Ovary (tissue), 10 donors: Measurements from ENCODE around the gene RASGRP1. TPM values are rescaled to one million over a fixed set of nuclear protein-coding genes. Genes with fewer than 3 reads are reported as not detected.

Source experiments
- DNase-seq, 5 donors: peaks; one replicate each; pipeline ENCODE4 v3.0.0-alpha.2; 2019 to 2020
- H3K27ac ChIP-seq, 2 donors: fragments of 200-600 bp; one replicate each; pipeline versions ENCODE4 v1.5.1 to v1.8.0; 2019 to 2022
- H3K27me3 ChIP-seq: fragments of 200-600 bp; one replicate; pipeline ENCODE4 v1.8.0; 2022
- H3K36me3 ChIP-seq: fragments of 200-600 bp; sonication (generic); one replicate; pipeline ENCODE4 v1.5.1; 2019
- H3K4me1 ChIP-seq: one replicate; pipeline ENCODE4 v1.8.1; 2013; ENCODE audit warnings: mild to moderate bottlenecking, moderate library complexity; ENCODE audit not compliant: insufficient read depth
- H3K4me3 ChIP-seq: fragments of 200-600 bp; sonication (generic); one replicate; pipeline ENCODE4 v1.5.1; 2017
- H3K9me3 ChIP-seq, 2 donors: fragments of 200-600 bp in 1 of 2; sonication (generic) in 1 of 2; one replicate each; pipeline versions ENCODE4 v1.5.1 to v1.8.1; 2013 to 2019; ENCODE audit warnings: mild to moderate bottlenecking in 1 of 2, moderate library complexity in 1 of 2
- EP300 ChIP-seq: sonication (generic); formaldehyde crosslinking; IDR thresholded peaks from one replicate; pipeline ENCODE4 v1.6.1; 2017; ENCODE audit warnings: antibody characterized with exemption
- POLR2A ChIP-seq: fragments of 450-650 bp; IDR thresholded peaks from one replicate; pipeline ENCODE4 v1.6.1; 2017; ENCODE audit warnings: antibody characterized with exemption, mild to moderate bottlenecking, moderate library complexity
- WGBS, 3 donors: extraction: QIAGEN DNeasy Blood & Tissue Kit in 1 of 3; methylation state at CpG; one replicate each; pipeline versions ENCODE4 v1.1.5 to v1.1.7; 2013 to 2017; 5-methylcytosine and 5-hydroxymethylcytosine counted together
- intact Hi-C, 4 donors: fragments of 100-400 bp; cut with DNase I; formaldehyde crosslinking; loops; one replicate each; pipeline versions ENCODE4 v1.11.0 to v1.15.1; 2022 to 2023
- long read RNA-seq, 3 donors: library from polyadenylated mRNA in 2 of 3; unstranded in 2 of 3; transcript quantifications; one replicate each; pipeline ENCODE4 v2.0.0 and lab custom pipeline, GENCODE V29; 2021 to 2026
- polyA plus RNA-seq, 2 donors: library from polyadenylated mRNA; stranded (reverse); fragments of 200-250 nt in 1 of 2; fragments of 350-450 nt in 1 of 2; fragmentation: Illumina TruSeq in 1 of 2; extraction: RNeasy Lipid Tissue Mini Kit (QIAGEN cat#74804) in 1 of 2; gene quantifications; one replicate each; pipeline ENCODE4 v1.2.3, GENCODE V29; 2013 to 2014
- total RNA-seq, 7 donors: library from RNA; depleted of rRNA in 2 of 7; stranded (reverse); fragments of >200 nt in 2 of 7; fragmentation: NEBNext Ultra II Directional in 3 of 7; extraction: Animal tissue kit (Norgen Biotek cat#: 25700) in 3 of 7; gene quantifications; one replicate each; pipeline versions ENCODE4 v1.1.0 to v1.2.4, GENCODE V29; 2016 to 2023
- TF ChIP-seq, protein P1 (sequence below), 3 donors: fragments of 450-650 bp in 2 of 3; fragments of 200-600 bp in 1 of 3; IDR thresholded peaks; one replicate each; pipeline versions ENCODE4 v1.5.1 to v1.8.0; 2016 to 2022; ENCODE audit warnings: antibody characterized with exemption in 3 of 3, mild to moderate bottlenecking in 1 of 3
- donor health status: DM: no; HTN: no; CAD: no; lungs with moderate emphysema.
- donor health status: DM: no; HTN: no; CAD: no.
- donor health status: Bipolar disorder and iron deficiency.
- donor health status: DM: yes; HTN: yes; CAD: no.
- donor health status: DM: no; HTN: no; CAD: no.
- donor health status: DM: yes; HTN: yes; CAD: no.

RASGRP1 gene
- 10 to 100 TPM in 1 of 7 donors, 1 to 10 TPM in 3, under 1 TPM in 3; 0.28 to 15.5 (median 1.0) TPM for total RNA-seq
- polyA plus RNA-seq, result 1 to 10 TPM in 1 of 2 donors, under 1 TPM in 1; 0.13 to 1.1 TPM
- long read RNA-seq, donor 1, result 0 reads
- long read RNA-seq, donor 2, full-length matches to known transcripts, result 1 of 1 reads
- long read RNA-seq, donor 2, partial matches to known transcripts, result 0 of 1 reads
- long read RNA-seq, donor 2, other reads (novel, unspliced or antisense), result 0 of 1 reads
- long read RNA-seq, donor 3, full-length matches to known transcripts, result 3 of 14 reads
- long read RNA-seq, donor 3, partial matches to known transcripts, result 1 of 14 reads
- long read RNA-seq, donor 3, other reads (novel, unspliced or antisense), result 10 of 14 reads

DNA sequence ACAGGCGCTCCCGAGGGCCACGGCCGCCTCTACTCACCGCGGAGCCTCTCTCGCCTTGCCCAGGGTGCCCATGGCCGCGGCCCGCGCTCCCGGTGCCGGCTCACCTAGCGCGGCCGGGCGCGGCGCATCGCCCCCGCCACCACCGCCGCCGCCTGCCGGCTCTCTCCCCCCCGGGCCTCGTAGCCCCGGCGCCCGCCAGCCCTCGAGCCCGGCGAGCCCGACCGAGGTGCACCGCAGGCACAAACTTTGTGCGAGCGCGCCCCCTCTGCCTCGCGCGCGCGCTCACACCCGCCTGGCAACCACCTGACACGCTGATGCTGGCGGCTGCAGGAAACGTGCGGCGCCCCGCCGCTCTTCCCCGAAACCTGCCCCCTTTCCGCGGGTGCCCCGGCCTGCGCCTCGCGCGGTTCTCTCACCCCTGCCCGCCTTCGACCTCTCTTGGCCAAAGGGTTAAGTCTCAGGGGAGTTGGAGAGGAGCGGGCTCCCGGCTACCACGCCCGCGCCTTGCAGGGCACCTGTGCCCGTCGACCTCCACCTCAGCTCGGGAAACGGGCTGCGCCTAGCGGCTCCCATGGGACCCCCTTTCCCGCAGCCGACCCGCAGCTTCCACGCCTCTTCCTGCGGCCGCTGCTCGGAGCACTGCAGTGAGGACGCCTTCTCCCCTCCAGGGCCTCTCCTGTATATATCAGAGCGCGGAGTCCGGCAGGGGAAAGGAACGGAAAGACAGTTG lies at the start of gene RASGRP1:
Gene RASGRP1, minus strand, starts transcription at position 258 of the 730 bp plus-strand sequence. Its CDS starts 186 bp downstream, at position 72.
- Histone ChIP-seq H3K27ac (no peak within 1 kb of the TSS), H3K4me3 (peak within 1 kb of the TSS; percentile 39), H3K9me3 (no peaks in the 10 kb centered on the region), H3K36me3 (no peaks in the 10 kb centered on the region), H3K4me1 (no peaks in the 10 kb centered on the region), H3K27me3 (no peaks in the 10 kb centered on the region)
- intact Hi-C loops, result no loop called here
- 1 to 2% (median 2%) methylated on average over 76 to 85 of the region's 85 CpGs for WGBS, 3 donors
- DNase-seq, result peak in 3 of 5 donors; percentile 8 to 56 (median 39)
- TF ChIP-seq POLR2A (no peak), EP300 (no peak)
- TF ChIP-seq, protein P1, sequence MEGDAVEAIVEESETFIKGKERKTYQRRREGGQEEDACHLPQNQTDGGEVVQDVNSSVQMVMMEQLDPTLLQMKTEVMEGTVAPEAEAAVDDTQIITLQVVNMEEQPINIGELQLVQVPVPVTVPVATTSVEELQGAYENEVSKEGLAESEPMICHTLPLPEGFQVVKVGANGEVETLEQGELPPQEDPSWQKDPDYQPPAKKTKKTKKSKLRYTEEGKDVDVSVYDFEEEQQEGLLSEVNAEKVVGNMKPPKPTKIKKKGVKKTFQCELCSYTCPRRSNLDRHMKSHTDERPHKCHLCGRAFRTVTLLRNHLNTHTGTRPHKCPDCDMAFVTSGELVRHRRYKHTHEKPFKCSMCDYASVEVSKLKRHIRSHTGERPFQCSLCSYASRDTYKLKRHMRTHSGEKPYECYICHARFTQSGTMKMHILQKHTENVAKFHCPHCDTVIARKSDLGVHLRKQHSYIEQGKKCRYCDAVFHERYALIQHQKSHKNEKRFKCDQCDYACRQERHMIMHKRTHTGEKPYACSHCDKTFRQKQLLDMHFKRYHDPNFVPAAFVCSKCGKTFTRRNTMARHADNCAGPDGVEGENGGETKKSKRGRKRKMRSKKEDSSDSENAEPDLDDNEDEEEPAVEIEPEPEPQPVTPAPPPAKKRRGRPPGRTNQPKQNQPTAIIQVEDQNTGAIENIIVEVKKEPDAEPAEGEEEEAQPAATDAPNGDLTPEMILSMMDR (IDR thresholded peaks at IDR 0.05), result no peak

DNA sequence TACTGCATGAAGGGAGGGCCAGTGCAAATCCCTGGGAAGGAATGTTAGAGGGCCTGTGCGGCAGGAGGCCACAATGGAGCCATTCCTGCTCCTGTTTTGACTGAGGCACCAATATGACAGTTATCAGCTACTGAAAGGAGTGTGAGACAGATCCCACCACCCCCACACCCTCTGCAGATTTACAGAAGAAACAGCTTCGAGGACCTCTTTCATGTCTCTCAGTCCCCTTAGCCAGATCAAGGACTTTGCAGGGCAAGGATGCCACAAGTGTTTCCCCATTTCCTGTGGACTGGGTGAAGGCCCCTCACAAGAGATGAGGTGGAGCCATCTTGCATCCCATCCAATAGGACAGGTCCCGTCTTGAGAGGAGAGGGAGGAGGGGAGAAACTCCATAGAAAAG lies 48.5 kb upstream of the RASGRP1 start:
- no peaks in the 10 kb centered on the region for H3K27me3 ChIP-seq
- intact Hi-C loops, result no loop called here
- TF ChIP-seq EP300 (no peak), POLR2A (no peak)
- TF ChIP-seq, protein P1 (IDR thresholded peaks at IDR 0.05), result no peak
- no peaks in the 10 kb centered on the region for H3K36me3 ChIP-seq
- DNase-seq, result no peak
- no peaks in the 10 kb centered on the region for H3K9me3 ChIP-seq
- WGBS, 3 donors, result 85 to 86% (median 86%) methylated on average over 3 of the region's 3 CpGs
- no peak overlapping the region for H3K27ac ChIP-seq
- no peak overlapping the region for H3K4me3 ChIP-seq
- H3K4me1 ChIP-seq, result no peaks in the 10 kb centered on the region

DNA sequence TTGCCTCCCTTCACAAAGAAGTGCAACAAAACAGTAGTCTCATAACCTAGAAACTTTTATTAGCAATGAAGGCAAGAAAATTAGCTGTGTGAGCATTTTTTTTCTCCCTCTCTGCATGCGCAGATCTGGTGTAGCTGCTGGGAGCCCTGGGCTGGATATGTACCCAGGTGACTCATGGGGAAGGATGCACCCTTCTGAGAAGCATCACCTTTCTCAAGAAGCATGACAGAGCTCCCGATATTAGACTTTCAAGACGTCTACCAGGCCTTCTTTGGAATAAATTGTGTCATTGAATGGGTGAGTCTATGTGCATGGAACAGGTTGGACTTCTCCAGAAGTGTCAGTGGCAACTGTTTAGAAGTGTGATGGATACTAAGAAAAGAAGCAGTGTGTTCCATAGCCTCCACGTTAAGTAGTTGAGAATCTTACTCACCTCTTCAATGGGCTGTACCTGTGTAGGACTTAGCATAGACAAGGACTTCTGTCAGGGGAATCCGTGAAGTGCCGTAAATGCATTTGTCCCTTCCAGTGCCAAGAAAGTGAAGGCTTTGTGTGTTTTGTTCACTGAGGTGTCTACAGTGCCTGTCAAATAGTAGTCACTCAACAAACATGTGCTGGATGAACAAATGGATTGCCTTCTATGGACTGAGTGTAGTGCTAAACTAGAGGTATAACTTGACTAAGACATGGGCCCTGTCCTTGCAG lies 47.7 kb upstream of the RASGRP1 start:
- intact Hi-C loops, result no loop called here
- 82 to 90% (median 88%) methylated on average over 6 of the region's 6 CpGs for WGBS, 3 donors
- Histone ChIP-seq H3K4me3 (no peak overlapping the region), H3K4me1 (no peaks in the 10 kb centered on the region), H3K27me3 (no peaks in the 10 kb centered on the region), H3K36me3 (no peaks in the 10 kb centered on the region), H3K27ac (no peak overlapping the region), H3K9me3 (no peaks in the 10 kb centered on the region)
- no peak for DNase-seq
- TF ChIP-seq, protein P1 (IDR thresholded peaks at IDR 0.05), result no peak
- TF ChIP-seq EP300, result no peak
- TF ChIP-seq POLR2A, result no peak

DNA sequence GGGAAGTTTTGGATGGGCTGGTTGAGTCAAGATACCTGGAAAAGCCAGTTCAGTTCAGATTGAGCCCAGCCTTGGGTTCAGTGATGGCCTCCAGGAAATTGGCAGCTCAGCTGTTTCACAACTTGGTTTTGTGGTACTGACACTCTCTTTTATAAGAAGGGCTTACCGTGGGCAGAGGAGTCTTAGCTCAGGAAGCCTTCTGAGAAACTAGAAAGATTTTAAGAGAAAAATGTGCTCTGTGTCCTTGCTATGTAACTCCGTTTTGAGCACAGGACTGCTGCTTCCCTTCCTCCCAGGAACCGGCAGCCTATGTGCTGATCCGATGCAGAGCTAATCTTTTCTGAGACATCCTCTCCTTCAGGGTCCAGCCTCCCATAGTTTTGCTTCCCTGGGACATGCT lies 46.6 kb upstream of the RASGRP1 start:
- intact Hi-C loops, result no loop called here
- Histone ChIP-seq H3K4me3 (no peak overlapping the region), H3K9me3 (no peaks in the 10 kb centered on the region), H3K27me3 (no peaks in the 10 kb centered on the region), H3K36me3 (no peaks in the 10 kb centered on the region), H3K4me1 (no peaks in the 10 kb centered on the region), H3K27ac (no peak overlapping the region)
- WGBS, 3 donors, result 76 to 82% (median 79%) methylated on average over 4 of the region's 4 CpGs
- DNase-seq, result no peak
- TF ChIP-seq EP300 (no peak), POLR2A (no peak)
- TF ChIP-seq, protein P1 (IDR thresholded peaks at IDR 0.05), result no peak
